Neural progenitor cell (in vitro differentiated cells): ENCODE data around the gene RBM14.

ENCODE experiments used
- EZH2 ChIP-seq: fragments of 200-600 bp; sonication (generic); IDR thresholded peaks from 2 replicates; pipeline ENCODE4 v1.6.1; 2017; ENCODE audit warnings: antibody characterized with exemption, mild to moderate bottlenecking, moderate library complexity
- EZH2phosphoT487 ChIP-seq: fragments of 200-600 bp; sonication (generic); IDR thresholded peaks from 2 replicates; pipeline ENCODE4 v1.6.1; 2017; ENCODE audit warnings: antibody characterized with exemption
- TF ChIP-seq, protein P1 (sequence below): fragments of 200-600 bp; sonication (generic); IDR thresholded peaks from 2 replicates; pipeline ENCODE4 v1.5.1; 2017; ENCODE audit warnings: antibody characterized with exemption, mild to moderate bottlenecking

DNA sequence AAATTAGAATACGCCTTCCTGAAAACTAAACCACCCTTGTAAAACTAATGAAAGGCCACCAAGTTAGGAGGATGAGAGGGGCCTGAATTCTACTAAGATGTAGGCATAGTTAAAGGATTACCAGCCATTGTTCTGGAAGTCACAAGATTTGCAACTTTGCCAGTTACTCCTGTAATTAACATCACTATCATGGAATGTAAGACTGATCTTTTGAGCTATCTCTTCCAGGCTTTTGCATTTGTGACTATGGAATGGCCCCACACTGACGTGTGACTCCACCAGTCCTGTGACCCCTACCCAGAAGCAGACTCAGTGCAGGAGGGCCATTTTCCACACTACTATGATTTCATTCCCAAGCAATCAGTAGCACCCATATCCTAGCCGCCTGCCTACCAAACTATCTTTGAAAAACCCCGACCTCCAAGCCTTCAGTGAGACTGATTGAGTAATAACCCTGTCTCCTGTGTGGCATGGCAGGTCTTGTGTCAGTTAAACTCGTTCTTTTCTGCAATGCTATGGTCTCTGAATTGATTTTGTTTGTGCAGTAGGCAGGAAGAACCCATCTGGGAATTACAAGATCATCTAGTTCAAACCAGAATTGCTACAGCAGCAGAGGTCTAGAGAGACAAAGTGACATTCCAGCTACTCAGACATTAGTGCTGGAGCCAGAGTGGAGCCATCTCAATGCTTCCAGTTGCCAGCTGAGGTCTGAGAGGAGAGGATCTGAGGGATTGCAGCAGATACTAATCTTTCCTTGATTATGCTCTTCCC, 46.2 kb upstream of the RBM14 start:
- TF ChIP-seq, protein P1, sequence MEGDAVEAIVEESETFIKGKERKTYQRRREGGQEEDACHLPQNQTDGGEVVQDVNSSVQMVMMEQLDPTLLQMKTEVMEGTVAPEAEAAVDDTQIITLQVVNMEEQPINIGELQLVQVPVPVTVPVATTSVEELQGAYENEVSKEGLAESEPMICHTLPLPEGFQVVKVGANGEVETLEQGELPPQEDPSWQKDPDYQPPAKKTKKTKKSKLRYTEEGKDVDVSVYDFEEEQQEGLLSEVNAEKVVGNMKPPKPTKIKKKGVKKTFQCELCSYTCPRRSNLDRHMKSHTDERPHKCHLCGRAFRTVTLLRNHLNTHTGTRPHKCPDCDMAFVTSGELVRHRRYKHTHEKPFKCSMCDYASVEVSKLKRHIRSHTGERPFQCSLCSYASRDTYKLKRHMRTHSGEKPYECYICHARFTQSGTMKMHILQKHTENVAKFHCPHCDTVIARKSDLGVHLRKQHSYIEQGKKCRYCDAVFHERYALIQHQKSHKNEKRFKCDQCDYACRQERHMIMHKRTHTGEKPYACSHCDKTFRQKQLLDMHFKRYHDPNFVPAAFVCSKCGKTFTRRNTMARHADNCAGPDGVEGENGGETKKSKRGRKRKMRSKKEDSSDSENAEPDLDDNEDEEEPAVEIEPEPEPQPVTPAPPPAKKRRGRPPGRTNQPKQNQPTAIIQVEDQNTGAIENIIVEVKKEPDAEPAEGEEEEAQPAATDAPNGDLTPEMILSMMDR, result no peak
- TF ChIP-seq EZH2, result no peak
- no peak for TF ChIP-seq EZH2phosphoT487
